GM12878 (cell line): Measurements from ENCODE around the gene TBCK. TPM values are rescaled to one million over a fixed set of nuclear protein-coding genes. Genes with fewer than 3 reads are reported as not detected.

Experiments
- ATAC-seq: fragments of 200-7000 bp; cut with Tn5 transposase; 3 replicates; pipeline ENCODE4 v1.9.1; 2020; ENCODE audit warnings: mild to moderate bottlenecking, moderate library complexity
- BruUV-seq: library from RNA; stranded (reverse); fragments of 400-500 nt; replicated peaks from 2 replicates; lab custom pipeline; 2021; lab: Mats Ljungman, UMichigan
- CTCF ChIA-PET: fragments of 300-600 bp; sonication (Branson Sonifier 250); formaldehyde crosslinking; extraction: SDS; loops from one replicate; lab custom pipeline; 2021; ENCODE audit warnings: inconsistent platforms; lab: Yijun Ruan, JAX
- POLR2A ChIA-PET: fragments of 350-600 bp; formaldehyde crosslinking; extraction: SDS; loops from one replicate; lab custom pipeline; 2021; ENCODE audit warnings: inconsistent platforms; lab: Charles Lee
- RAD21 ChIA-PET: fragments of 300-600 bp; sonication (Branson Sonifier 250); formaldehyde crosslinking; loops from one replicate; lab custom pipeline; 2023; ENCODE audit warnings: antibody characterized with exemption; ENCODE audit not compliant: unreplicated experiment; lab: Charles Lee
- SMC1A ChIA-PET: fragments of 300-600 bp; sonication (Branson Sonifier 250); formaldehyde crosslinking; loops from one replicate; lab custom pipeline; 2023; ENCODE audit not compliant: unreplicated experiment, uncharacterized antibody; lab: Charles Lee
- DNase-seq: peaks from one replicate; pipeline ENCODE4 v3.0.0-alpha.2; 2011; ENCODE audit warnings: low read depth, low spot score
- FAIRE-seq: peaks from 3 replicates; lab custom pipeline; 2011; peaks lifted over from hg19 to GRCh38; lab: Jason Lieb, UNC
- H2AFZ ChIP-seq: 2 replicates; pipeline ENCODE4 v1.6.0; 2011; ENCODE audit warnings: low read depth, low read length, control low read depth; ENCODE audit not compliant: control insufficient read depth
- H3K27ac ChIP-seq: 2 replicates; pipeline ENCODE4 v1.5.1; 2011; ENCODE audit warnings: control low read depth; ENCODE audit not compliant: control insufficient read depth, insufficient read depth
- H3K27me3 ChIP-seq, 2 experiments: replicated peaks in 1 of 2; 2 replicates each; pipeline versions ENCODE4 v1.6.0 to v1.6.1; 2011; ENCODE audit warnings: low read length in 1 of 2; ENCODE audit not compliant: control insufficient read depth in 2 of 2, insufficient read depth in 2 of 2
- H3K36me3 ChIP-seq, 2 experiments: 2 replicates each; pipeline ENCODE4 v1.5.1; 2011; ENCODE audit warnings: low read length in 1 of 2; ENCODE audit not compliant: control insufficient read depth in 2 of 2, insufficient read depth in 2 of 2
- H3K4me1 ChIP-seq: 2 replicates; pipeline ENCODE4 v1.6.1; 2011; ENCODE audit warnings: mild to moderate bottlenecking, low read length, moderate library complexity, mixed read lengths; ENCODE audit not compliant: control insufficient read depth, insufficient read depth
- H3K4me2 ChIP-seq: 2 replicates; pipeline ENCODE4 v1.6.0; 2011; ENCODE audit warnings: control low read depth; ENCODE audit not compliant: control insufficient read depth, insufficient read depth
- H3K4me3 ChIP-seq: fragments of 200-600 bp; sonication (generic); 2 replicates; pipeline ENCODE4 v1.5.1; 2016
- H3K79me2 ChIP-seq: 2 replicates; pipeline ENCODE4 v1.6.0; 2011; ENCODE audit warnings: low read length; ENCODE audit not compliant: control insufficient read depth, insufficient read depth
- H3K9ac ChIP-seq: 2 replicates; pipeline ENCODE4 v1.8.0; 2011; ENCODE audit warnings: low read length, control low read depth, mixed read lengths; ENCODE audit not compliant: control insufficient read depth, insufficient read depth
- H3K9me3 ChIP-seq: replicated peaks from 3 replicates; pipeline ENCODE4 v1.5.1; 2011; ENCODE audit warnings: mild to moderate bottlenecking, low read length; ENCODE audit not compliant: control insufficient read depth, insufficient read depth
- H4K20me1 ChIP-seq: 2 replicates; pipeline ENCODE4 v1.6.0; 2011; ENCODE audit not compliant: control insufficient read depth, insufficient read depth
- NFYB ChIP-seq: IDR thresholded peaks from 2 replicates; pipeline ENCODE4 v1.6.1; 2011; ENCODE audit warnings: low read depth, mild to moderate bottlenecking, low read length, improper control_type of control experiment, moderate library complexity; ENCODE audit not compliant: insufficient read depth
- NR2C1 ChIP-seq: fragments of 450-650 bp; IDR thresholded peaks from 2 replicates; pipeline ENCODE4 v1.6.1; 2017; ENCODE audit warnings: antibody characterized with exemption, mild to moderate bottlenecking, moderate library complexity
- NRF1 ChIP-seq: conservative IDR thresholded peaks from 2 replicates; pipeline ENCODE4 v1.6.1; 2011; ENCODE audit warnings: mild to moderate bottlenecking, low read depth, low read length, improper control_type of control experiment
- PML ChIP-seq: IDR thresholded peaks from 2 replicates; pipeline ENCODE4 v1.6.1; 2012; ENCODE audit warnings: low read length, inconsistent platforms
- TCF7 ChIP-seq: IDR thresholded peaks from 2 replicates; pipeline ENCODE4 v1.6.1; 2014; ENCODE audit warnings: antibody characterized with exemption, borderline replicate concordance
- ZNF622 ChIP-seq: fragments of 450-650 bp; IDR thresholded peaks from 2 replicates; pipeline ENCODE4 v1.6.1; 2017; ENCODE audit warnings: mild to moderate bottlenecking, inconsistent platforms
- WGBS: methylation state at CpG from one replicate; pipeline ENCODE4 v1.1.6; 2016; ENCODE audit warnings: low lambda C conversion rate; ENCODE audit not compliant: insufficient replicate concordance, insufficient coverage; ENCODE audit errors: missing lambda C conversion rate; 5-methylcytosine and 5-hydroxymethylcytosine counted together
- in situ Hi-C: fragments of 300-500 bp; cut with MboI; formaldehyde crosslinking; loops from 9 replicates; pipeline ENCODE4 v1.14.3; 2018; ENCODE audit warnings: mixed read lengths
- intact Hi-C: fragments of 100-400 bp; cut with micrococcal nuclease; formaldehyde crosslinking; loops from one replicate; pipeline ENCODE4 v1.14.2; 2022; ENCODE audit not compliant: unreplicated experiment
- polyA plus RNA-seq, 11 experiments: library from polyadenylated mRNA; depleted of rRNA in 4 of 11; unstranded in 6 of 11; stranded (reverse) in 5 of 11; fragments of >200 nt; fragmentation: Nextera tagmentation in 4 of 11; fragmentation: Illumina TruSeq in 1 of 11; extraction: Ambion mirVana in 4 of 11; extraction: Trizol in 1 of 11; gene quantifications; 1 replicate in 1 of 11; 2 replicates in 10 of 11; pipeline versions ENCODE4 v1.2.1 to v1.2.3, GENCODE V29; 2011 to 2016; ENCODE audit warnings: inconsistent platforms in 2 of 11, missing spikeins in 2 of 11, low read depth in 1 of 11
- total RNA-seq, 4 experiments: library from RNA; depleted of rRNA in 3 of 4; stranded (reverse); fragments of >200 nt in 3 of 4; fragmentation: Illumina TruSeq in 1 of 4; extraction: Trizol in 1 of 4; gene quantifications; 2 replicates each; pipeline versions ENCODE4 v1.2.1 to v1.2.3, GENCODE V29; 2013 to 2021
- TF ChIP-seq, protein P1 (sequence below): fragments of 450-650 bp; IDR thresholded peaks from 2 replicates; pipeline ENCODE4 v1.6.1; 2017; ENCODE audit warnings: mild to moderate bottlenecking, low read depth, inconsistent platforms; ENCODE audit not compliant: poor library complexity, severe bottlenecking
- TF ChIP-seq, protein P2 (sequence below): IDR thresholded peaks from 2 replicates; pipeline ENCODE4 v1.6.1; 2011; ENCODE audit warnings: borderline replicate concordance, low read depth, mild to moderate bottlenecking, moderate library complexity, mixed read lengths, low read length; ENCODE audit not compliant: insufficient read depth; ENCODE audit errors: extremely low read length

TBCK gene
- total and polyA plus RNA-seq, 10 of the 15 experiments (the other 5 are each of a cell fraction or from before 2014, with no cell fraction given) = 4.1 to 30.3 (median 20.2) TPM

DNA sequence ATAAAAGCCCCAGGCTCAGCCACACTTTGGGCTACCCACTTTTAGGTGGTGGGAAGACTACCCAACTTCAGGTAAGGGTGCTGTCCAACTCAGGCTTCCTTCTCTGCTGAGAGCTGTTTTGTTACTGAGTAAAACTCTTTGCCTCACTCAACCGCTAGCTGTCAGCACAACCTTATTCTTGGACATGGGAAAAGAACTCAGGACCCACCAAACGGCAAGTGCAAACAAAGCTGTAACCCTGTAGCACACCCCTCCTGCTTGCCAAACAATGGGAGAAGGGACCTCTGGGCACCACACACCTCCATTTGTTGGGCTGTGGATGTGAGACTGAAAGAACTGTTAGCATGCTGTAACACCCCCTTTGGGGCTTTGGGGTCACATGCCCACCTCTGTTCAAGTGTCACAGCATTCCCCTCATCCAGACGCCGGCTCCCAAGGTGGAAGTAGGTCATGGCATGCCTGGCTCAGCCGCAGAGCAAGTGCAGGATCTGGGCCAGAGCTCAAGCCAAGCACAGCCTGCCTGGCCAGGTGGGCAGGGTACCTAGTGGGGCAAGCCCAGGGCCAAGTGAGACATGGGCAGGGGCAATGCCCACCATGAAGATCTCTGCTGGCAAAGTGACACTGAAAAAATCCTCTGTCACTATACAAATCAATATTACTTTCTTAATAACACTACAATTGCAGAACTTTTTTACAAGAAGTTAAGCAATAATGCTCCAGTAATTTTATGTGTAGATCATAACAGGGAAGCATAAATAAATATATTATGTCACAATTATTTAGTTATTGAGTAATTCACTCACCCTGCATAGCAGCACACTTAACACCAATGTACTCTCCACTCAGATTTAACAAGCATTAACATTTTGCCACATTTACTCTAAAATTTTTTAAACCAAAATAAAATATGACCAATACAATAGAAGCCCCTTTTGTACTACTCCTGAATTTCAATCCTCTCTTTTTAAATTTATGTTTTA lies 107.2 kb downstream of the TBCK start:
- no peaks in the 10 kb centered on the region for H4K20me1 ChIP-seq
- H3K36me3 ChIP-seq = peaks cover 0 to 2% of the 10 kb centered on the region in 2 experiments; a peak in 2 of 4 replicates
- H2AFZ ChIP-seq = no peak overlapping the region
- DNase-seq (no peak), ATAC-seq (no peak), FAIRE-seq (no peak)
- H3K4me3 ChIP-seq = no peak overlapping the region
- H3K9me3 ChIP-seq = no peaks in the 10 kb centered on the region; the same call in 2 of the 3 replicates
- no TSS peak for BruUV-seq
- H3K27me3 ChIP-seq = no peaks in the 10 kb centered on the region
- WGBS = 100% methylated on average over 5 of the region's 5 CpGs
- H3K27ac ChIP-seq = no peak overlapping the region
- RAD21 ChIA-PET = no interaction called here
- H3K4me1 ChIP-seq = no peaks in the 10 kb centered on the region
- SMC1A ChIA-PET = no interaction called here
- TF ChIP-seq NFYB = no peak
- no peak for TF ChIP-seq NR2C1
- TF ChIP-seq, protein P1, sequence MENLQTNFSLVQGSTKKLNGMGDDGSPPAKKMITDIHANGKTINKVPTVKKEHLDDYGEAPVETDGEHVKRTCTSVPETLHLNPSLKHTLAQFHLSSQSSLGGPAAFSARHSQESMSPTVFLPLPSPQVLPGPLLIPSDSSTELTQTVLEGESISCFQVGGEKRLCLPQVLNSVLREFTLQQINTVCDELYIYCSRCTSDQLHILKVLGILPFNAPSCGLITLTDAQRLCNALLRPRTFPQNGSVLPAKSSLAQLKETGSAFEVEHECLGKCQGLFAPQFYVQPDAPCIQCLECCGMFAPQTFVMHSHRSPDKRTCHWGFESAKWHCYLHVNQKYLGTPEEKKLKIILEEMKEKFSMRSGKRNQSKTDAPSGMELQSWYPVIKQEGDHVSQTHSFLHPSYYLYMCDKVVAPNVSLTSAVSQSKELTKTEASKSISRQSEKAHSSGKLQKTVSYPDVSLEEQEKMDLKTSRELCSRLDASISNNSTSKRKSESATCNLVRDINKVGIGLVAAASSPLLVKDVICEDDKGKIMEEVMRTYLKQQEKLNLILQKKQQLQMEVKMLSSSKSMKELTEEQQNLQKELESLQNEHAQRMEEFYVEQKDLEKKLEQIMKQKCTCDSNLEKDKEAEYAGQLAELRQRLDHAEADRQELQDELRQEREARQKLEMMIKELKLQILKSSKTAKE = no peak
- TF ChIP-seq NRF1 = no peak
- TF ChIP-seq PML = no peak
- TF ChIP-seq, protein P2, sequence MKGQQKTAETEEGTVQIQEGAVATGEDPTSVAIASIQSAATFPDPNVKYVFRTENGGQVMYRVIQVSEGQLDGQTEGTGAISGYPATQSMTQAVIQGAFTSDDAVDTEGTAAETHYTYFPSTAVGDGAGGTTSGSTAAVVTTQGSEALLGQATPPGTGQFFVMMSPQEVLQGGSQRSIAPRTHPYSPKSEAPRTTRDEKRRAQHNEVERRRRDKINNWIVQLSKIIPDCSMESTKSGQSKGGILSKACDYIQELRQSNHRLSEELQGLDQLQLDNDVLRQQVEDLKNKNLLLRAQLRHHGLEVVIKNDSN = no peak
- no peak for TF ChIP-seq TCF7
- TF ChIP-seq ZNF622 = no peak
- TF ChIP-seq, all 136 proteins: peak for 0
- Histone ChIP-seq H3K79me2 (no peaks in the 10 kb centered on the region), H3K9ac (no peak overlapping the region), H3K4me2 (no peak overlapping the region)
- CTCF ChIA-PET = no interaction called here
- POLR2A ChIA-PET = no interaction called here
- intact Hi-C loops (loop anchor here (10.0 kb wide), 1 partner anchor 684 kb away; no protein-coding TSS in a partner anchor), in situ Hi-C loops (no loop called here)
